ENCODE results near the gene PHEX.

GRCh38 chrX:22134681-22135080, 102.6 kb downstream of the PHEX start:
- TF ChIP-seq CTCF (IDR thresholded peaks at IDR 0.05; ENCODE audit: low read depth, low read length) (no peak), POLR2A (IDR thresholded peaks at IDR 0.05; ENCODE audit: extremely low read depth, insufficient read length) (no peak), MAX (IDR thresholded peaks at IDR 0.05; ENCODE audit: low read depth, low read length) (no peak)

All from NB4 (cell line).